Forelimb muscle (tissue), 1 donor: ENCODE measurements around the gene GGA2. TPM values are rescaled to one million over a fixed set of nuclear protein-coding genes. Genes with fewer than 3 reads are reported as not detected.
A peak's percentile ranks its signal among the peaks of the same experiment; 100 is the strongest.
"Not testable (repeated sequence)": the region's sequence is repeated elsewhere in the genome, so short reads cannot be mapped to it uniquely, and the experiment has no call there.

Experiments used
- DNase-seq: peaks from one replicate; pipeline ENCODE4 v3.0.0-alpha.2; 2013; ENCODE audit warnings: low read depth
- polyA plus RNA-seq: library from polyadenylated mRNA; unstranded; fragments of 120-200 nt; gene quantifications from one replicate; pipeline ENCODE4 v1.2.1, GENCODE V29; 2013; ENCODE audit not compliant: insufficient read length

Gene GGA2, protein sequence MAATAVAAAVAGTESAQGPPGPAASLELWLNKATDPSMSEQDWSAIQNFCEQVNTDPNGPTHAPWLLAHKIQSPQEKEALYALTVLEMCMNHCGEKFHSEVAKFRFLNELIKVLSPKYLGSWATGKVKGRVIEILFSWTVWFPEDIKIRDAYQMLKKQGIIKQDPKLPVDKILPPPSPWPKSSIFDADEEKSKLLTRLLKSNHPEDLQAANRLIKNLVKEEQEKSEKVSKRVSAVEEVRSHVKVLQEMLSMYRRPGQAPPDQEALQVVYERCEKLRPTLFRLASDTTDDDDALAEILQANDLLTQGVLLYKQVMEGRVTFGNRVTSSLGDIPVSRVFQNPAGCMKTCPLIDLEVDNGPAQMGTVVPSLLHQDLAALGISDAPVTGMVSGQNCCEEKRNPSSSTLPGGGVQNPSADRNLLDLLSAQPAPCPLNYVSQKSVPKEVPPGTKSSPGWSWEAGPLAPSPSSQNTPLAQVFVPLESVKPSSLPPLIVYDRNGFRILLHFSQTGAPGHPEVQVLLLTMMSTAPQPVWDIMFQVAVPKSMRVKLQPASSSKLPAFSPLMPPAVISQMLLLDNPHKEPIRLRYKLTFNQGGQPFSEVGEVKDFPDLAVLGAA
- polyA plus RNA-seq = 138 TPM

DNA sequence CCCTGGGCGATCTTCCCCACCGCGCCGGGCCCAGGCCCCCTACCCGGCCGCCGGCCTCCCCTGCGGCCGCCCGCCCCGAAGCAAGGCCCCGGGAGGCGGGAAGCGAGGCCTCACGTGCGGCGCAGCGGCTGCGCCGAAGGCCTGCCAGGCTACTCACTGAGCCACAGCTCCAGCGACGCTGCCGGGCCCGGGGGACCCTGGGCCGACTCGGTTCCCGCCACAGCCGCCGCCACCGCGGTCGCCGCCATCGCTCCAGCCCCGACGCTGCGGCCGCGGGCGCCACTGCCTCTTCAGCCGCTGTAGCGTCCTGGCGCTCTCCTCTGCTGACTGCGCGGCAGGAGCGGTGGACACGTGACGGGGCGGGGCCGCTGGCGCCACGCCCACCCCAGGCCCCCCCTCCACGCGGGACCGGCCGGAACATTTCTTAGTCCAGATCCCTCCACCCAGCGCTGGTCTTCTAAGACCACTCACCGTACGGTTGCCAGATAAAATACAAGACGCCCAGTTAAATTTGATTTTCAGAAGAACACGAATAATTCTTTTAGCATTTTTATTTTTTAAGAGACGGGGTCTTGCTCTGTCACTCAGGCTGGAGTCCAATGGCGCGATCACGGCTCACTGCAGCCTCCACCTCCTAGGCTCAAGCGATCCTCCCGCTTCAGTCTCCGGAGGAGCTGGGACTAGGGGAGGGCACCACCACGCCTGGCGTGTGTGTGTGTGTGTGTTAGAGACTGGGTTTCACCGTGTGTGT is at the start of gene GGA2:
GGA2 (minus strand) TSS at position 331 of the 751 bp plus-strand sequence; CDS start at position 248, 83 bp downstream.
- DNase-seq = peak; percentile 56

DNA sequence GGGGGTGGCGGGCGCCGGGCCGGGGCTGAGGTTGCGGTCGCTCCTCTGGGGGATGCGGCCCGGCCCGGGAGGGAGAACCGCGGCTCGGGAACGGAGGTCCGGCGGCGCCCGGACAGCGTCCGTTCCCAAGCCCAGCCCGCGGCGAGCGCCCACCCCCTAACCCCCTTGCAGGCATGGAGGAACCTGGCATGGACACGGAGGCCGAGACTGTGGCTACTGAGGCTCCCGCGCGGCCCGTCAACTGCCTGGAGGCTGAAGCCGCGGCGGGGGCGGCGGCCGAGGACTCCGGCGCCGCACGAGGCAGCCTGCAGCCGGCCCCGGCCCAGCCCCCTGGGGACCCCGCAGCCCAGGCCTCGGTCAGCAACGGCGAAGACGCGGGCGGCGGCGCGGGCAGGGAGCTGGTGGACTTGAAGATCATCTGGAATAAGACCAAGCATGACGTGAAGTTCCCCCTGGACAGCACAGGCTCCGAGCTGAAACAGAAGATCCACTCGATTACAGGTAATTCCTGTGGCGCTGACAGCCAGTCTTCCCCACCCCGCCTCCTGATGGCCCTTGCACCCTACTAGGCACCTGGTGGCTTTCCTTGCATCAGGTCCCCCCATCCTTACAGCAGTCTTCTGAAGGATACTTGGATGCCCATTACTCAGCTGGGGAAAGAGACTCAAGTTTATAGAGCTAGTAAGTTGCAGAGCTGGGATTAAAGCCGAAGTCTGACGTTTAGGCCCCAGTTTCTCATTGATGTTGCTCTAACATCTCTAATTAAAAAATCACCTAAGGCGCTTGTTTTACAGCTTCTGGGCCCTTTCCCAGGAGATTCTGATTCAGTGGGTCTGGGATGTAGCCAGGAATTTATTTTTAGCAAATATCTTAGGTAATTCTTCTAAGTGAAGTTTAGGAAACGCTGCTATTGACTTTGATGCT is 47.7 kb upstream of the GGA2 start:
- DNase-seq = no peak

DNA sequence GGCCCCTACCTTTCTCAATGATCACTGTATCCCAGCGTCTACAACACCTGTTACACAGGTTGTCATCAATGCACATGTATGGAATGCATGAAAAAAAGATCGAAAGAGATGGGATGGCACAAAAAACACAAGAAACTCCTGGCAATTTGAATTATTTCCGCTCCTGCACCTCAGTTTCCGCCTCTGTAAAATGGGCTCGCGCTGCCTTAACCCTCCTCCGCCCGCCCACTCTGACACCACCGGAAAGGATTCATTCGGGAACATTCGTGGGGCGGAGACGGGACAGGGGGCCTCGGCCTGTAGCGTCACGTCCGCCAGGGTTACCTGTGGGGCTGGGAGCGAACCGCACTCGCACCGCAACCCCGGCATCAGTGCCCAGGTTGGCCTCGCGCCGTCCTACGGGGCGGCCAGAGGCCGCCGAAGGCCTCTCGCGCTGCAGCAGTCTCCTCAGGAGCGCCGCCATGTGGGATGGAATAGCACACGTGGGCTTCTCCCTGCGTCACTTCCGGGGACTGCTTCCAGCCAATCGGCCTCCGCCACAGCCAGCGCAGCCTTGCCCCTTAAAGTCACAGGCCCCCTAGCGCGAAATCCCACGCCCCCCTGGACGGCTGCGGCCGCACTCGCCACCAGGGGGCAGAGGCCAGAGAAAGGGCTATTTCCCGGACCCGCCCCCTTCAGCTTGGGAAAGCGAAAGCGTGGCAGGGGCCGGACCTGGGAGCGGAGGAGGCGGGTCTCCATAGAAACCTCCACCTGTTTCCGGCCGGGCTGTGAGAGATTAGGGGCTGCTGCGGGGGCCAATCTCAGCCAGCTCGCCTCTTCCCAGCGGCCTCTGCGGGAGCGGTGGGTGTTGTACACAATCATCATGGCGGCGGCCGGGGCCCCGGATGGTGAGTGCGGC is 46.8 kb upstream of the GGA2 start, which contains the start of the genes EARS2 and UBFD1:
EARS2 (minus strand) TSS at position 470 of the 898 bp plus-strand sequence; CDS start at position 463, 7 bp downstream.
UBFD1 (plus strand) TSS at position 847 of the 898 bp plus-strand sequence; CDS start at position 863, 16 bp downstream.
- DNase-seq = peak; percentile 96

DNA sequence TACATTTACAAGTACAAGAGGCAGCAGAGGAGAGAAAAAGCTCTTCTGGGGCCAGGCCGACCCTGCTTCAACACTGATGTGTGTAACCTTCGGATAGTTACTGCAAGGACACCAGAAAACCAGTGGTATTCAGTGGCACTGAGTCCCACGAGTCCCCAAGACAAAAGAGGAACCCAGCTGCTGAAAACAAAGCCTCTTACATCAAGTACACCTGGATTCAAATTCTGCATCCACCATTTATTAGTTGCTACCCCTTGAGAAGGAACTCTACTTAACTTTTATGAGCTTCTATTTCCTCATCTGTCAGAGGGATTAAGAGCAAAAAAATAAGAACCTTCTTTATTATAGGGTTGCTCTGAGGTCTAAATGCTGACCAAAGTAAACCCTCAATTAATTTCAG is 44.2 kb upstream of the GGA2 start:
- DNase-seq = no peak

DNA sequence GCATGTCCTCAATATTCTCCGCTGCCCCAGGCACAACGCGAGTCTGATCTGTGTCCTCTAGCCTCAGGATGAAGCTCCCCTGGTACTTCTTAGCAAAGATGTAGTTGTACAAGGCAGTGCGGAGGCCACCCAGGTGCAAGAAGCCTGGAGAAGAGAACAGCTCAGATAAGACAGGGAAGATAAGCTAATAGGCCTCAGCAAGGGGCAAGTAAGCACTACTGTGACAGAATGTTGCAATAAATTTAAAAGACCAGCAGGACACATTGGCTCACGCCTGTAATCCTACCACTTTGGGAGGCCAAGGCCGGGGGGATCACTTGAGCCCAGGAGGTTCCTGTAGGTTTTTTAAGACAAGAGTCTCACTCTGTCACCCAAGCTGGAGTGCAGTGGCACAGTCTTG is 41.9 kb upstream of the GGA2 start:
- DNase-seq = no peak

DNA sequence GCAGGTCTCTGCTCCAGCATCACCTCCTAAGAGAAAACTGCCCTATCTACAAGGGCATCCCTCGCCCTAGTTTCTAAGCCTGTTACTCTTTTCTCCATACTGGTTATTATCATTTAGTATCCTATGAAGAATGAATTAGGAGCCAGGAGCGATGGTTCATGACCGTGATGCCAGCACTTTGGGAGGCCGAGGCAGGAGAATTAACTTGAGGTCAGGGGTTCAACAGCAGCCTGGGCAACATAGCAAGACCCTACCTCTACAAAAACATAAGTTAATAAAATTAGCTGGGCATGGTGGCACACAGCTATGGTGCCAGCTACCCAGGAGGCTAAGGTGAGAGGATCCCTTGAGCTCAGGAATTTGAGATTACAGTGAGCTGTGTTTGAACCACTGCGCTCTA is 39.6 kb upstream of the GGA2 start:
- DNase-seq = no peak

DNA sequence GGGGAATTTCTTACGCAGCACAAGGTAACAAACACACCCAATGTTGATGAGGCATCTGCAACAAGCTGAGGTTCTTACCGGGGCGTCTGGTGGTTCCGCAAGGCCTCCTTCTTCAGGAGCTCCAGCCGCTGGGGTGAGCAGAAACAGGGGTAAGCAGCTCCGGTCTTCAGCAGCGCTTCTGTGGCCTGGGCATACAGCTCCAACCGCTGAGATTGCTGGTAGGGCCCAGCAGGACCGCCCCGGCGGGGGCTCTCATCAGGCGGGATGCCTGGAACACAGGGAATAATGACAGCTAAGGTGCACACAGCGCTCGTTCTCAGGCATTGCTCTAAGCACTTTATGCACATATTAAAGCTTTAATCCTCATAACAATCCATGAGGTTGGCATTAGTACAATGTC is 34.1 kb upstream of the GGA2 start:
- DNase-seq = no peak

DNA sequence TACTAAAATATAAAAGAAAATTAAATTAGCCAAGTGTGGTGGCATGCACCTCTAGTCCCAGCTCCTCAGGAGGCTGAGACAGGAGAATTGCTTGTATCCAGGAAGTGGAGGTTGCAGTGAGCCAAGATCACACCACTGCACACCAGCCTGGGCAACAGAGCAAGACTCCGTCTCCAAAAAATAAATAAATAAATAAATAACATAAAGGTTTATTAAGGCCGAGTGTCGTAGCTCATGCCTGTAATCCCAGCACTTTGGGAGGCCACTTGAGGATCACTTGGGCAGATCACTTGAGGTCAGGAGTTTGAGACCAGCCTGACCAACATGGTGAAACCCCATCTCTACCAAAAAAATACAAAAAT is 30.5 kb upstream of the GGA2 start:
- not testable (repeated sequence) for DNase-seq

DNA sequence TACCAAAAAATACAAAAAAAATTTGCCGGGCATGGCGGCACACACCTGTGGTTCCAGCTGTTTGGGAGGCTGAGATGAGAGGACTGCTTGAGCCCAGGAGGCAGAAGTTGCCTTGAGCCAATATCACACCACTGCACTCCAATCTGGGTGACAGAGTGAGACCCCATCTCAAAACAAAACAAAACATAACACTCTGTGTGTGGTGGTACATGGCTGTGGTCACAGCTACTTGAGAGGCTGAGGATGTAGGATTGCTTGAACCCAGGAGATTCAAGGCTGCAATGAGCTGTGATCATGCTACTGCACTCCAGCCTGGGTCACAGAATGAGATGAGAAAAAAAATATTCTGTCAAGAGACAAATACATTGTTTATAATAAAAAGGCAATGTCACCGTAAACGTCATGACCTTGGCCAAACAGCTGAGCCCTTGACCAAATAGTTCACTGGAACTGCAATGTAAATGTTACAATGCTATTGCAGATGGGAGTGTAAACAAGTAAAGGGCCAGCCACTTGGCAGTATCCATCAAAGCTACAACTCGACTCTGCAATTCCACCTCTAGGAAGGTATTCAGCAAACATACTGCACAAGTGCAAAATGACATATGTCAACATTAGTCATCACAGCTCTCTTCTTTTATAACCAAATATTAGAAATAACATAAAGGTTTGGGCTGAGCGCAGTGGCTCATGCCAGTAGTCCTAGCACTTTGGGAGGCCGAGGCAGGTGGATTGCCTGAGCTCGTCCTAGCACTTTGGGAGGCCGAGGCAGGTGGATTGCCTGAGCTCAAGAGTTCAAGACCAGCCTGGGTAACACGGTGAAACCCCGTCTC is 29.9 kb upstream of the GGA2 start:
- DNase-seq = no peak

DNA sequence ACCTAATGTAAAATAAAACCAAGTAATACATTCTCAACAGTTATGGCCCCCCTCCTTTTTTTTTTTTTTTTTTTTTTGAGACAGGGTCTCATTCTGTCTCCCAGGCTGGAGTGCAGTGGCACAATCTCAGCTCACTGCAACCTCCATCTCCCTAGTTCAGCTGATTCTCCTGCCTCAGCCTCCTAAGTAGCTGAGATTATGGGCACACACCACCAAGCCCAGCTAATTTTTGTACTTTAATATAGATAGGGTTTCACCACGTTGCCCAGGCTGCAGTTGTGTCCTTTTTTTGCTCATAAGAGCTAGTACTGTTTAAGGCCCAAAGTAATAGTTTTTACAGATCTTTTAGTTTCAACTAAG is 28.6 kb upstream of the GGA2 start:
- no peak for DNase-seq

DNA sequence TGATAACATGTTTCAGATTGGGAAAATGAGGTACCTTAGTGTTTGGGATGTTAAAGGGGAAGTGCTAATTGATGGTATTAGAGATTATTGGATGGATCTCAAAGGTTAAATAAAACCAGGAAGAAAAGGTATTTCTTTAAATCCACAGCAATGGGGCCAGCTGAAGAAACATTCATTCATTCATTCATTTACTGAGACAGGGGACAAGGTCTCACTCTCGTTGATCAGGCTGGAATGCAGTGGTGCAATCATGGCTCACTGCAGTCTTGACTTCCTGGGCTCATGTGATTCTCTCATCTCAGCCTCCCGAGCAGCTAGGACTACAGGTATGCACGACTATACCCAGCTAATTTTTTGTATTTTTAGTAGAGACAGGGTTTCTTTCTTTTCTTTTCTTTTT is 27.1 kb upstream of the GGA2 start:
- DNase-seq = no peak

DNA sequence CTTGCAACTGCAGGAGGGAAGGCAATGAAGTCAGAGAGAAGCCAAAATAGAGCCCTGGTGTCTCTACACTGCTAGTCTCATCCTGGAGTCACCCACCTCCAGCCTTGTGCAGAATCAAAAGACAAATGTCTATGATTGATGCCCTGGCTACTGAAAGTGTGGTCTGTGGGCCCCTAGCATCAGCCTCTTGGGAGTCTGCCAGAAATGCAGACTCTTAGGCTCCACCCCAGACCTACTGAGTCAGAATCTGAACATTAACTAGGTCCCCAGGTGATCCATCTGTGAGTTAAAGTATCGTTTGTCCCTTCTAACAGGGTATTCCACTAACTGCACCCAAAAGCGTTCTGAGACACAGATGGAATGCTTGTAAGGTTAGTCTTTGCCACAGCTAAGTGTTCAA is 25.6 kb upstream of the GGA2 start:
- DNase-seq = no peak

DNA sequence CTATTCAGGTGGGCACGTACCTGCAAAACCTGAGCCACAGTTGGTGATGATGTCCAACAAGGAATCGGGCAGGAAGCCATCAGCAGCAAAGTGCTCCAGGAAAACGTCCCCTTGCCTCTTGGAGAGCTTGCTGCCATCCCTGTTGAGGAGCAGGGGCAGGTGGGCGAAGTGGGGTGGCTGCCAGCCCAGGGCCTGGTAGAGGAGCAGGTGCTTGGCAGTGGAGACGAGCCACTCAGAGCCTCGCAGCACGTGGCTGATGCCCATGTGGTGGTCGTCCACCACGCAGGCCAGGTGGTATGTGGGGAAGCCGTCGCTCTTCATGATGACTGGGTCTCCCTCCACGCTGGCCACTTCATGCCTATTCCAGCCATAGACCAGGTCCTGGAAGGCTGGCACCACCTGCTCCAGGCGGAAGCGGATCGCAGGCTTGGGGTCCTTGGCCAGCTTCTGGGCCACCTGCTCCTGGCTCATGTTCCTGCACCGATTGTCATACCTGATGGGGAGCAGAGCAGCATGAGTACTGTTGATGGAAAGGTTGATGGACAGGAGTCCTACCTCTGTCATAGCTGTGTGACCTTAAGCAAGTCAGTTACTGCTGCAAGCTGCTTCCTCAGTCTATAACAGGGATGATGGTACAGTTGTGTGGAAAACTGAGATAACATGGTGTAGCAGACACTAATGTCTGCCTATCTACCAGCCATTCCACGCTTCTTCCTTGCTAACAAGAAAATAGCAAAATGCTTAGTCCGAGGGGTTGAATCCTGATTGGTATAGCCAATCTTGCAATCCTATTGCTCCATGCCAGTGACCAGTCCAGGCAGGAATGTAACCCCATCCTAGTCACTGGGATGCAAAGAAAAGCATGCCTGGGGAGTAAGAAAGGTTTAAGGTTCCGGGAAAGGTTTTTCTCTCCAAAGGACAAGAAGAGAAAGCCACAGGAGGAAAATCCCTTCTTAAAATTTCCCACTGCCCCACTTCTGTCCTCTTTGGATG is 24.9 kb upstream of the GGA2 start:
- no peak for DNase-seq

DNA sequence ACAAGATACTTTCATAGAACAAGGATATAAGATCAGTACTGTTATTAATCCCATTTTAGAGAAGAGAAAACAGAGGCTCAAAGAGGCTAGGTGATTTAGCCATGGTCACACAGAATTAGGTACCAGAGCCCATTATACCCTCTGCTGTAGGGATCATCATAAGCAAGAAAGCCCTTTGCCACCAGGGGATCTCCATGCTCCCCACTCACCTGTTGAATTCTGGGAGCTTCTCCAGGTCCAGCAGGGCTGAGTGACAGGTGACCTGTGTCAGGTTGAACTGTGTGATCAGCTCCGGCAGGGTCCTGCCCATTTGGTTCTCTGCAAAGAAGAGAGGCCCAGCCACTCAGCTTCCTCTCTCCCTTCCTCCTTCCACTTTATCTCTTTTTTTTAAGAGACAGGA is 22.2 kb upstream of the GGA2 start:
- DNase-seq = no peak

DNA sequence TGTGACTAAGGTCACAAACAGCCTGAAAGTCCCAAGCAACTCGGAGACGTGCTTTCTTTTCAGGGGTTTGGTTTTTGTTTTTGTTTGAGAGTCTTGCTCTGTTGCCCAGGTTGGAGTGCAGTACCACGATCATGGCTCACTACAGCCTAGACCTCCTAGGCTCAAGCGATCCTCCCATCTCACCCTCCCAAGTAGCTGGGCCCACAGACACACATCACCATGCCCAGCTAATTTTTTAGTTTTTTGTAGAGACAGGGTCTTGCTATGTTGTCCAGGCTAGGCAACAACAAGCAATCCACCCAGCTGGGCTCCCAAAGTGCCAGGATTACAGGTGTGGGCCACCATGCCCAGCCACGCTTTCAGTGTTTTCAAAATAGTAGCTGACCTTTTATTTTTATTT is 19.8 kb upstream of the GGA2 start:
- DNase-seq = no peak

DNA sequence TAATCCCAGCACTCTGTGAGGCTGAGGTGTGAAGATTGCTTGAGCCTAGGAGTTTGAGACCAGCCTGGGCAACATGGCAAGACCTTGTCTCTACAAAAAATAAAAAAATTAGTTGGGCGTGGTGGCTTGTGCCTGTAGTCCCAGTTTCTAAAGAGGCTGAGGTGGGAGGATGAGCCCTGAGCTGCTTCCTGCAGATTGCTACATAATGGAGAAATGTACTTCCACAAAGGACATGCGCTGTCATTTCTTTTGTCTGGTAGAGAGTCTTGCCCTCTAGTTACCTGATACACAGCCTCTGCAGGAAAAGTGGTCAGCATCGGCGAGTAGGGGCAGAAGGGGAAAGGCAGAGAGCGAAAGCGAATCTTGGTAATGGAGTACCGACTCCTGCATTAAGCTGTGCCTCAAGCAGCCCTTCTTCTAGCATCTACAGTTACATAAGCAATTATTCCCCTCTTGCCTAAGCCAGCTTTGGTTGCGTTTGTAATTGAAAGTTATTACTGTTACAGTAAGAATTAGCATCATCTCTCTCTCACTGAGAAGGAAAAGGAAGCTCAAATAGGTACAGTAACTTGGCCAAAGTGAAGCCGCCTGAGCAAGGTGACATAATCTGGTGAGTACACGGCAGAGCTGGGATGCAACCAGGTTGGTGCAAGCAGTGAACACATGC is 18.5 kb upstream of the GGA2 start:
- DNase-seq = no peak

DNA sequence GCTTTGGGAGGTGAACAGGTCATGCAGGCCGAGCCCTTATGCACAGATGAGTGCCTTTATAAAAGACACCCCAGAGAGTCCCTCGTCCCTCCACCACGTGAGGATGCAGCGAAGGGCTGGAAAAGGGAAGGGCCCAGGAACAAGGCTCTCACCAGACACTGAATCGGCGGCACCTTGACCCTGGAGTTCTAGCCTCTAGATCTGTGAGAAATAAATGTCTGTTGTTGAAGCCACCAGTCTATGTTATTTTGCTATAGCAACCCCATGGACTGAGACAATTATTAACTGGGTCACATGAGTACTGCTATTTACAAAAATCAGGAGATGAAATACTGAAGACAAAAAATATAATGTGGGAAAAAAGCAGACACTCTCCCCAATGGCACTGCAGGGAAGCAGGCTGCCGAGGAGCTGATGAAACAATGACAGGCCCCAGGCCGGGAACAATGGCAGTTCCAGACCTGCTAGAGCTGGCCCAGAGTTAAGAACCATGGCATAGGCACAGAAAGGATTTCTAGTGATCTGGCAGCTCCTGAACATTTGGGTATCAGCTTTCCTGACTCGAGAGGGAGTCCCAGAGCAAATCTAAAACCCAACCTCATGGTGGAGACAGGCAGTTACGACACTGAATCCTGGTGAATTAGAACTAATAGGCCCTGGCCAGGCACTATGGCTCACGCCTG is 17.8 kb upstream of the GGA2 start:
- DNase-seq = no peak
